ENCODE data around the gene EHBP1L1.
"Not testable (repeated sequence)": the region's sequence is repeated elsewhere in the genome, so short reads cannot be mapped to it uniquely, and the experiment has no call there.

EHBP1L1 gene

DNA sequence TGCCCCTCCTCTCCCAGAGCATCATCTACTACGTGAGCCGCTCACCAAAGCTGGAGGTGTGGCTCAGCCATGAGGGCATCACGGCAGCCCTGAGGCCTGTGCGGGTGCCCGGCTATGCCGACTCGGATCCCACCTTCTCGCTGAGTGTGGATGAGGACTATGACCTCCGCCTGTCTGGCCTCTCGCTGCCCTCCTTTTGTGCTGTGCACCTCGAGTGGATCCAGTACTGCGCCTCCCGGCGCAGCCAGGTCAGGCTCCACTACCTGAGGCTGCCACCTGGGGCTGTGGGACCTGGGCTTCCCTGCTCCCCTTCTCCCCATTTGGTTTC is 58.2 kb downstream of the EHBP1L1 start:
- no peak for DNase-seq (ENCODE audit: low spot score)
- in situ Hi-C loops (cut with MboI; ENCODE audit: low sequenced_read_pairs, unreplicated experiment): no loop called here
- TF ChIP-seq, protein P1, sequence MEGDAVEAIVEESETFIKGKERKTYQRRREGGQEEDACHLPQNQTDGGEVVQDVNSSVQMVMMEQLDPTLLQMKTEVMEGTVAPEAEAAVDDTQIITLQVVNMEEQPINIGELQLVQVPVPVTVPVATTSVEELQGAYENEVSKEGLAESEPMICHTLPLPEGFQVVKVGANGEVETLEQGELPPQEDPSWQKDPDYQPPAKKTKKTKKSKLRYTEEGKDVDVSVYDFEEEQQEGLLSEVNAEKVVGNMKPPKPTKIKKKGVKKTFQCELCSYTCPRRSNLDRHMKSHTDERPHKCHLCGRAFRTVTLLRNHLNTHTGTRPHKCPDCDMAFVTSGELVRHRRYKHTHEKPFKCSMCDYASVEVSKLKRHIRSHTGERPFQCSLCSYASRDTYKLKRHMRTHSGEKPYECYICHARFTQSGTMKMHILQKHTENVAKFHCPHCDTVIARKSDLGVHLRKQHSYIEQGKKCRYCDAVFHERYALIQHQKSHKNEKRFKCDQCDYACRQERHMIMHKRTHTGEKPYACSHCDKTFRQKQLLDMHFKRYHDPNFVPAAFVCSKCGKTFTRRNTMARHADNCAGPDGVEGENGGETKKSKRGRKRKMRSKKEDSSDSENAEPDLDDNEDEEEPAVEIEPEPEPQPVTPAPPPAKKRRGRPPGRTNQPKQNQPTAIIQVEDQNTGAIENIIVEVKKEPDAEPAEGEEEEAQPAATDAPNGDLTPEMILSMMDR (IDR thresholded peaks at IDR 0.05; ENCODE audit: borderline replicate concordance, control extremely low read depth, extremely low read depth, insufficient read depth, missing control alignments): no peak

DNA sequence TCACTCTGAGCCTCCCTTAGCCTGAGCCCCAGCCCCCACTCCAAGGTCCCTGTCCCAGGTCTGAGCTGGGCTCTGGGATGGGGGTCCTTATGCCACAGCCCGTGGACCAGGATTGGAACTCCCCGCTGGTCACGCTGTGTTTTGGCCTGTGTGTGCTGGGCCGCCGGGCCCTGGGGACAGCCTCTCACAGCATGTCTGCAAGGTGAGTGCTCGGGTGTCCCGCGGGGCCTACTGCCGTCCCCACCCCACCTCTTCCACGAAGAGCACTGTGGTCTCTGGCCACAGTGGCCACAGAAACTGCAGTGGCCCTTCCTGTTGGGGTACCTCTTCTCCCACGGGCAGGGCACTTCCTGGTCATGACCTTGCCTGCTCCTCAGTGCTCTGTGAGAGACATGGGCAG is 58.6 kb downstream of the EHBP1L1 start:
- TF ChIP-seq, protein P1 (IDR thresholded peaks at IDR 0.05; ENCODE audit: borderline replicate concordance, control extremely low read depth, extremely low read depth, insufficient read depth, missing control alignments): no peak
- in situ Hi-C loops (cut with MboI; ENCODE audit: low sequenced_read_pairs, unreplicated experiment): no loop called here
- DNase-seq (ENCODE audit: low spot score): no peak

DNA sequence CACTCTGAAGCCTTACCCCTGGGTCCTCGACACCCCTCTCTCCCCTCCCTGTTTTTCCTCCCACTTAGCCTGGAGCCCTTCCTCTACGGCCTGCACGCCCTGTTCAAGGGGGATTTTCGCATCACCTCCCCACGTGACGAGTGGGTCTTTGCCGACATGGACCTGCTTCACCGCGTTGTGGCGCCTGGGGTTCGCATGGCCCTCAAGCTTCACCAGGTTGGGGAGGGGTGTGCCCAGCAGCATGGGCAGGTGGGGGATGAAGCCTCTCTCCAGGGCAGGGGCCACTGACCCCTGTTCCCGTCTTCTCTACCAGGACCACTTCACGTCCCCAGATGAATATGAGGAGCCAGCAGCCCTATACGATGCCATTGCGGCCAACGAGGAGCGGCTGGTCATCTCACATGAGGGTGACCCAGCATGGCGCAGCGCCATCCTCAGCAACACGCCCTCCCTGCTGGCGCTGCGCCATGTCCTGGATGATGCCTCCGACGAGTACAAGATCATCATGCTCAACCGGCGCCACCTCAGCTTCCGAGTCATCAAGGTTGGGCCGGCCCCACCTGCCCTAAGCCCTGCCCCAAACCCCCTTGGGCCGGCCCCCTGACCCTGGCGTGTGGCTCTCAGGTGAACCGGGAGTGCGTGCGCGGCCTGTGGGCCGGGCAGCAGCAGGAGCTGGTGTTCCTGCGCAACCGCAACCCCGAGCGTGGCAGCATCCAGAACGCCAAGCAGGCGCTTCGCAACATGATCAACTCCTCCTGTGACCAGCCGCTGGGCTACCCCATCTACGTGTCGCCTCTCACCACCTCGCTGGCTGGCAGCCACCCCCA is 59.3 kb downstream of the EHBP1L1 start:
- in situ Hi-C loops (cut with MboI; ENCODE audit: low sequenced_read_pairs, unreplicated experiment): no loop called here
- DNase-seq (ENCODE audit: low spot score): no peak
- TF ChIP-seq, protein P1 (IDR thresholded peaks at IDR 0.05; ENCODE audit: borderline replicate concordance, control extremely low read depth, extremely low read depth, insufficient read depth, missing control alignments): no peak

DNA sequence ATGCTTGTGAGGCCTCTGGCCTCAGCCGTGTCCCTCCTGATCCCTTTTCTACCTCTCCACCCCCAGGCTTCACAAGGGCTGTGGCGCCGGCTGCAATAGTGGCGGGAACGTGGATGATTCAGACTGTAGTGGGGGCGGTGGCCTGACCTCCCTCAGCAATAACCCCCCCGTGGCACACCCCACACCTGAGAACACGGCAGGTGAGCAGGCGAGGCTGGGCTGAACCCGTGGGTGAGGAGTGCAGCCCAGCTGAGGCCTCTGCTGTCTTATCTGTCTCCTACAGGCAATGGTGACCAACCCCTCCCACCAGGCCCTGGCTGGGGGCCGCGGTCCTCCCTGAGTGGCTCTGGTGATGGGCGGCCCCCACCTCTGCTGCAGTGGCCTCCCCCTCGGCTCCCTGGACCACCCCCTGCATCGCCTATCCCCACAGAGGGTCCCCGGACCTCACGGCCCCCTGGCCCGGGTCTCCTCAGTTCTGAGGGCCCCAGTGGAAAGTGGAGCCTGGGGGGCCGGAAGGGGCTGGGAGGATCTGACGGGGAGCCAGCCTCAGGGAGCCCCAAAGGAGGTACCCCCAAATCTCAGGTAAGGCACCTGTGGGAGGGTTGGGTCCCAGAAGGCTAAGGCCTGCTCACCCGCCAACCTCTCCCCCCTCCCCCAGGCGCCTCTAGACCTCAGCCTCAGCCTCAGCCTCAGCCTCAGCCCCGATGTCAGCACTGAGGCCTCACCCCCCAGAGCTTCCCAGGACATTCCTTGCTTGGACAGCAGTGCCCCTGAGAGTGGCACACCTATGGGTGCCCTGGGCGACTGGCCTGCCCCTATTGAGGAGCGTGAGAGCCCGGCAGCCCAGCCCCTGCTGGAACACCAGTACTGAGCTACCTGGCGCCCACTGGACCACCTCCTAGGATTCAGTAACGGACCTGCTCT is 60.5 kb downstream of the EHBP1L1 start:
- in situ Hi-C loops (cut with MboI; ENCODE audit: low sequenced_read_pairs, unreplicated experiment): no loop called here
- TF ChIP-seq, protein P1 (IDR thresholded peaks at IDR 0.05; ENCODE audit: borderline replicate concordance, control extremely low read depth, extremely low read depth, insufficient read depth, missing control alignments): no peak
- DNase-seq (ENCODE audit: low spot score): no peak

DNA sequence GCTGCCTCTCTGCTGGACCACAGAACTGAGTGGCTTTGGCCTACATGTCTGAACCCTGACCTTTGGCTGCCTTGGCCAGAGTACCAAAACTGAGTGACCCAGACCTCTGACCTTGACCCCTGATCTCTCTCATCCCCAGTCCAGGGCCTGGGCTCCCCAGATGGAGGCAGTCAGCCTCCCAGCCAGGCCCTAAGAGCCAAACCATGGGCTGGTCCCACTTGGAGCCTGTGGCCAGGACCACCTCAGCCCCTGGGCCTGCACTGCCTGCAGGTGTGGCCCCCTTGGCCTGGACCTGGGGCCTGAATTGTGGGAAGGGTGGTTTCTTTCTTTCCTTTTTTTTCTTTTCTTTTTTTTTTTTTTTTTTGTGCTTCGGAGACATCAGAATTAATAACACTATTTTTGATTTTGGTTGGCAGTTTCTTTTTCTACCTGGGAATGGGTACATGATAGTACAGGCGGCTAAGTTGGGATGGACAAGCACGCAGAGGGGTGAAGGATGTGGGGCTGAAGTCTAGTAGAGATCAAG is 61.2 kb downstream of the EHBP1L1 start:
- TF ChIP-seq, protein P1 (IDR thresholded peaks at IDR 0.05; ENCODE audit: borderline replicate concordance, control extremely low read depth, extremely low read depth, insufficient read depth, missing control alignments): no peak
- DNase-seq (ENCODE audit: low spot score): no peak
- in situ Hi-C loops (cut with MboI; ENCODE audit: low sequenced_read_pairs, unreplicated experiment): no loop called here

DNA sequence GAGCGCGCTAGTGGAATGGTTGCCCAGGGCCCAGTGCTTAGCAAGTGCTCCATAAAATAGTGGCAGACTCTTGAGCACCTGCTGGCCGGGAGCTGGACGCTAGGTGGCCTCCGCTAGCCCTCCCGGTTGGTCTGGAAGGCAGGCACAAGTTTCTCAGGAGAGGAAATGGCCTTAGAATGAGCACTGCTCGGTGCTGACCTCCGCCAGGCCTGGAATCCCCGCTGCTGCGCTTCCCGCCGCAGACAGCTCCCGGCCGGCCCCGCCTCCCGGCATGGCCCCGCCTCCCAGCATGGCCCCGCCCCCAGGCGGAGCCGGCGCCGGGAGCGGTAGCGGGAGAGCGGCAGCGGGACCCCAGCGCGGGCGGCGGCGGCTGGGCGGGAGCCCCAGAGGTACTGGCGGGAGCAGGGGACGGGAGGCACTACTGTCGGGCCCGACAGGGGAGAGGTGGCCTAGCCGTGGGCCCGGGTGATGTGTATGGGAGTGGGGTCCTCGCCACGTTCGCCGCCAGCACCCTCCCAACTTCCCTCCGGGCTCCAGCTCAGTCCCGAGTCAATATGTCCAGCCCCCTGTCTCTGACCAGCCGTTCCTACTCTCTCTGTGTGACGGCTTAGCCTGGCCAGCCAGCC is 62.1 kb downstream of the EHBP1L1 start, which contains the start of gene SIPA1:
TSS of gene SIPA1 (plus strand) at position 308 of the 626 bp plus-strand sequence. CDS start 2,821 bp downstream, outside the sequence.
- peak; percentile 92 for DNase-seq (ENCODE audit: low spot score)
- TF ChIP-seq, protein P1 (IDR thresholded peaks at IDR 0.05; ENCODE audit: borderline replicate concordance, control extremely low read depth, extremely low read depth, insufficient read depth, missing control alignments): peak; percentile 36
- in situ Hi-C loops (cut with MboI; ENCODE audit: low sequenced_read_pairs, unreplicated experiment): no loop called here

DNA sequence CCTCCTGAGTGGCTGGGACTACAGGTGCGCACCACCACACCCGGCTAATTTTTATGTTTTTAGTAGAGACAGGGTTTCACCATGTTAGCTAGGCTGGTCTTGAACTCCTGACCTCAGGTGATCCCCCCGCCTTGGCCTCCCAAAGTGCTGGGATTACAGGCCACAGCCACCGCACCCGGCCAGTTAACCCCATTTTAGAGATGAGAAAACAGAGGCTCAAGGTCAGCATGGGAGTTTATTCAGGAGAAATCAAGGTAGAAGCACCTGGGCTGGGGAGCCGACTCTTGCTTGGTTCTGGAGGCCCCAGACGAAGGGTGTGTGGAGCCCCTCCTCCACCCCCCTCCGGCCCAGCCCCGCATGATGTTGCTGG is 63.4 kb downstream of the EHBP1L1 start:
- in situ Hi-C loops (cut with MboI; ENCODE audit: low sequenced_read_pairs, unreplicated experiment); DNase-seq (ENCODE audit: low spot score): not testable (repeated sequence)
